Fibroblast of skin of left quadriceps (primary cell): Measurements from ENCODE around the gene LHX3.
"Not testable (repeated sequence)": the region's sequence is repeated elsewhere in the genome, so short reads cannot be mapped to it uniquely, and the experiment has no call there.

Source experiments
- DNase-seq, 2 experiments: peaks; one replicate each; pipeline ENCODE4 v3.0.0-alpha.2; 2013; ENCODE audit warnings: low read depth in 2 of 2

Gene LHX3

DNA sequence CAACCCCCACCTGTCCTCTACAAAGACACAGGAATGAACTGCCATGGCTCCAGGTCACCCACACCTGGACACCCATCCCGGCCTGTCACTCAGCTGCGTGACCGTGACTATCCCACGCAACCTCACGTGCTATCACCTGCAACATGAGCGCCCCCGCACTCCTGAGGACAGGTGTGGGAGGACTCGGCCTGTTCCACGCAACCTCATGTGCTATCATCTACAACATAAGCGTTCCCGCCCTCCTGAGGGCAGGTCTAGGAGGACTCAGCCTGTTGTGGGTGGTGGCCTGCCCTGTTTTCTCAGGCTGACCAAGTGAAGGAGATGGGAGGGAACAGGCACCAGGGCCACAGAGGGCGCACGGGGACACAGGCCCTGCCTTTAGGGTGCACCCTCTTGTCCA lies 36.6 kb upstream of the LHX3 start:
- no peak for DNase-seq

DNA sequence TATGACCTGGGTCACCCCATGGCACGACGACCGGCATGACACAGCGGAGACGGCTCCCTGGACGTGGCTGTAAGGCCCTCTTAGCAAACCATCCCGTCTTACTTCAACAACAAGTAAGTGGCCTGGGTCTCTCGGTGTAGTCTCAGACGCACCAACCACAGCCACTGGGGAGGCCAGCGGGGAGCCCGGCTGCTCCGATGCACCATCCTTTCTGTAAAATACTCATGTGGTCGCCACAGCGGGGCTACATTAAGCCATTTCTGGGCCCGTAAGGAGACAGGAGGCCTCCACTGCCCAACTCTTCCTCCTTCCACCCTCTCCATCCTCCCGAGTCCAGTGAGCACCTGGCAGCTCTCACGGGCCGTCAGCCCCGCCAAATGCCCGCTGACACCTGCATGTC lies 36.0 kb upstream of the LHX3 start:
- no peak for DNase-seq

DNA sequence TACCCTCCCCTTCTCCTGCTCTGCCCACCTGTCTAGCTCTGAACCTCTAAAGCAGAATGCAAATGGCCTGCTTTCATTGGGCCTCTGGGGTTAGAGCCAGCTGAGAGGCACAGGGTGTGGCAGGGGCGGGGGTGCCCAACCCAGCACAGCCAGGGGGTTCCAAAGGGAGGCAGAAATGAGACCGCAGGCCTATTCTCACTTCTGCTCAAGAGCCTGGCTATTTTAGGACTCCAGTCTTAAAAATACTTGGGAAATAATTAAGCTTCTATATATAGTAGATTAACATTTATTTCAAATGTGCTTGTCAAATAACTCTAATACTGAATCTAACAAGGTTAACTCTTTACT lies 35.0 kb upstream of the LHX3 start:
- DNase-seq = no peak

DNA sequence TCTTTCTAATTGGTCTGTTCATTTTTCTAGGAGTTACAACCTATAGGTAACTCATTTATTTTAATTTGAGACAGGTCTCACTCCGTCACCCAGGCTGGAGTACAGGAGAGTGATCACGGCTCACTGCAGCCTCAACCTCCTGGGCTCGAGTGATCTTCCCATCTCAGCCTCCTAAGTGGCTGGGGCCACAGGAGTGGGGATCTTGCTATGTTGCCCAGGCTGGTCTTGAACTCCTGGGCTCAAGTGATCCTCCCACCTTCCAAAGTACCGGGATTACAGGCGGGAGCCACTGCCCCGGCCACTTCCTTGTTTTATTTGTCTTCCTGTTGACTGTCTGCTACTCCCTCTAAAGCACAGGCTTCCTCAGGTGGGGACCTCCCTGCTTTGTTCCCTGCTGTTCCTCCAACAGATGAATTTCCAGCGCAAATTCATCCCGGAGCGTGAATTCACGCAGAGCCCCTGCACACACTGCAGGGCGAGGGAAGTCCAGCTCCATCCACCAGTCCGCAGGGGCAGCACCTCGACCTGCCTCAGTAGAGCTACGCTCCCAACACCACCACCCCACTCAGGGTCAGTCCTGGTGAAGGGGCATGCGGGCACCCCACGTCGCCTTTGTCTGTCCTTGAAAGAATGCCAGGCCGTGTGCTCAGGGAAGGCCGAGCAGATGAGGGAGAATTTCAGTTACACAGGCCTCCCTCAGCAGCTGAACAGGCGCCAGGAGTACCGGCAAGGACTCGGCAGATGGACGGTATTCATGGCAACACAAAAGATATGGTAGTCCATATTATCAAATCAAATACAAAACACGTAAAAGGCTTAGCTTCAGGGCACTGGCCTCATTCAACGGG lies 34.4 kb upstream of the LHX3 start:
- DNase-seq = no peak

DNA sequence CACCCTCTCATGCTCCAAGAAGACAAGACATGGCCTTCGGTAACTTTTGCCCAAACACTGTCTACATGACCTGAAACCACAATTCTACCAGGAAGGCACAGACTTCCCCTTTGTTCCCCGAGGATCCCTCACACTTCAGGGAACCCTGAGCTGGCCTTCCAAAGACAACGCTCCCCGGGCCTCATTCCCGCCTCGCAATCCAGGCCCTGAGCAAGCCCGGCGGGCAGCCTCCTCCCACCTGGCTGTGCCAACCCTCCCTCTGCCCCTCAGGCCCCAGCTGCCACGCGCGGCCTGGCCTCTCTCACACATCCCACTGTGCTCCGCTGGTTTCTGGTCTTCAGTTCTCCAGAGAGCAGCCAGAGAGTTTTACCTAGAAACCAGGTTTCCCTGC lies 33.4 kb upstream of the LHX3 start:
- no peak for DNase-seq

DNA sequence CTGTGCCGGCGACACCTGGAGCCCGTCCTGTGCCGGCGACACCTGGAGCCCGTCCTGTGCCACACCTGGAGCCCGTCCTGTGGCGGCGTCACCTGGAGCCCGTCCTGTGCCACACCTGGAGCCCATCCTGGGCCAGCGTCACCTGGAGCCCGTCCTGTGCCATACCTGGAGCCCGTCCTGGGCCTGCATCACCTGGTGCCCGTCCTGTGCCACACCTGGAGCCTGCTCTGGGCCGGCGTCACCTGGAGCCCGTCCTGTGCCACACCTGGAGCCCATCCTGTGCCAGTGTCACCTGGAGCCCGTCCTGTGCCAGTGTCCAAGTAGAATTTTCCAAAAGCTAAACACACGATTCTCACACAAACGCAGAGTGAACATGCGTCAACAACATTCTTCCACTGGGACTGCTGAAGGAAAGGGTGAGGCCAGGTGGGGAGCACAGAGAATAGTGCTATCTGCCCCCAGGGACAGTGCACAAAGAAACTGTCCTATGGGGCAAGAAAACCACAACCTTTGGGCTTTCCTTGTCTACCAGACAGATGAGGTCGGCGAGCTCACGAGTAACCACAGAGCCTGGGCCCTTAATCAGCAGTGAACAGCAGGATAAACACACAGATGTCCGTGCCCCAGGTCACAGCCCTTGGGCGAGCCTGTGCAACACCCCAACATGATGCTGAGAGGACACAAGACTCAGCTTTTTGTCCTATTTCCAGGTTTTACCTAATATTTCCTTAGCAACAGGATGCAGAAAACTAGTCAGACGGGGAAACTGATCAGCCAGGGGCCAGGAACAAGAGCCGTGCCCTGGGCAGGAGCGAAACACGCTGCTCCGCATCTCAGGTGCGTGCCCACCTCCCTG lies 32.8 kb upstream of the LHX3 start:
- no peak for DNase-seq

DNA sequence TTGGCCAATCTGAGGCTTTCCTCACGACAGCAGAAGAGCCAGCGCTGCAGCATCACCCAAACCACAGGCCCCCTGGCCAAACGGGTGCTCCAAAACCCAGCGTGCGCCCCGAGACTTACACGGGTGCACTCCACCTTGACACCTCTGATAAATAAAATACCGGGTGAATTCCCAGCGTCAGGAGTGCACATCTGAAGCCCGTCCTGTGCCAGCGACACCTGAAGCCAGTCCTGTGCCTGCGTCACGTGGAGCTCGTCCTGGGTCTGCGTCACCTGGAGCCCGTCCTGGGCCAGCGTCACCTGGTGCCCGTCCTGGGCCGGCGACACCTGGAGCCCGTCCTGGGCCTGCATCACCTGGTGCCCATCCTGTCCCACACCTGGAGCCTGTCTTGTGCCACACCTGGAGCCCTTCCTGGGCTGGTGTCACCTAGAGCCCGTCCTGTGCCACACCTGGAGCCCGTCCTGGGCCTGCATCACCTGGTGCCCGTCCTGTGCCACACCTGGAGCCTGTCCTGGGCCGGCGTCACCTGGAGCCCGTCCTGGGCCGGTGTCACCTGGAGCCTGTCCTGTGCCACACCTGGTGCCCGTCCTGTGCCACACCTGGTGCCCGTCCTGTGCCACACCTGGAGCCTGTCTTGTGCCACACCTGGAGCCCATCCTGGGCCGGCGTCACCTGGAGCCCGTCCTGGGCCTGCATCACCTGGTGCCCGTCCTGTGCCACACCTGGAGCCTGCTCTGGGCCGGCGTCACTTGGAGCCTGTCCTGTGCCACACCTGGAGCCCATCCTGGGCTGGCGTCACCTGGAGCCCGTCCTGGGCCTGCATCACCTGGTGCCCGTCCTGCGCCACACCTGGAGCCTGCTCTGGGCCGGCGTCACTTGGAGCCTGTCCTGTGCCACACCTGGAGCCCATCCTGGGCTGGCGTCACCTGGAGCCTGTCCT lies 31.8 kb upstream of the LHX3 start:
- DNase-seq = not testable (repeated sequence)

DNA sequence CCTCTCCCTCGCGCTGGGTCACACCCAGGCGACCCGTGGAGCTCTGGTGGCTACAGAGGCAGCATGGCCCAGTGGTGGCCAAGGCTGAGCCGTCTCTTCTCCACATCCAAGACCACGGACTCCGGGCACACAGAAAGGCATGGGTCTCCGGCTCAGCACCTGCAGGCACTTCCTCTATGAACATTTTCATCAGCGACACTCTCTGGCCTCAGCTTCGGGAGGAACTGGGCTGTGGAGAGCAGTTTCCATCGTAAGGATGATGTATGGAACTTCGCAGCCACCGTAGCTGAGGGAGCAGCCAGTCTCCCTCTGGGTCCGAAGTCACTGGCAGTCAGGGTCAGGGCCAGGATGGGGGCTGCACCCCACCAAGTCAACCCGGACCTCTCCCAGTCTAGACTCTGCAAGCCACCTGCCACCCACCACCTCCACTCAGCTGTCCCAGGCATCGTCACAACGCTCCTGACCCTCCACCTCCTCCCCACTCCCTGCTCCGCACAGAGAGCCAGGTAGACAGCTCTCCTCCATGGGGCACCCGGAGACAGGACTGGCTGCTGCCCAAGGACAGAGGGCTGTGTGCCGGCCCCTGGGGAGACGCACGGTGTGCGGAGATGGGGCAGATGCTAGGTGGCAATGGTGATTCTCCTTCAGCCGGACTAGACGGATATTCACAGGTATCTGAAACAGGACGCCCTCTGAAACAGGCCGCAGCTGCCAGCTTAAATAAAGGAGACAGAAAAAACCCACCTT lies 31.0 kb upstream of the LHX3 start:
- no peak for DNase-seq

DNA sequence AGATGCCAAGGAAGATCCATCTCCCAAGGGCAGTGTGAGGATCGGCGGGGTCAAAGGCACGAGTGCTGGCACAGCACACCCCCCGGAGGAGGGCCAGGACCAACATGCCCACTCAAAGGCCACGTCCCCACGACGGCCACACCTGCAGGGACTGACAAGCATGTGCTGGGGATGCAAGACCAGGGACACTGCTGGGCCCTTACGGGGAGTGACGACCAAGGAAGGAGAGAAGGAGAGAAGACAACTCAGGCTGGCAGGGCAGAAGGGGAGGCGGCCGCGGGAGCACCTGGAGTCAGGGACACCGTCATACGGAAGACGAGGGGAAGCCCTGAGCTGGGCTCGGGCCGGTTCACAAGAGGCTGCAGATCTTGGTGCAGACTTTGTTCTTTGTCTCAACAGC lies 30.2 kb upstream of the LHX3 start:
- DNase-seq = no peak

DNA sequence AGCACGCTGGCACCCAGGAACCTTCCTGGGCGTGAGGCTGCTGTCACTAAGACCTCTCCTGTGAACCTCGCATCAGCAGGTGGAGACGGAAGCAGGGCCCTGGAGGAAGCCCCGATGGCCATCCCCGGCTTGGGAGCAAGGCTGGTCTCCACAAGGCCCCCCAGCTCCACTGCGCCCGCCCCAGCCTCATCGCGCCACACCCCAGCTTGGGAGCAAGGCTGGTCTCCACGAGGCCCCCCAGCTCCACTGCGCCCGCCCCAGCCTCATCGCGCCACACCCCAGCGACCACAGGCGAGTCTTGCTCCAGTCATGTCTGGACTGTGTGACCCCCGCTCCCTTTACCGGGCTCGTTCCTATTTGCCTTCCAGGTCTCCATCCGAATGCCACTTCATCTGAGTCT lies 29.7 kb upstream of the LHX3 start:
- no peak for DNase-seq

DNA sequence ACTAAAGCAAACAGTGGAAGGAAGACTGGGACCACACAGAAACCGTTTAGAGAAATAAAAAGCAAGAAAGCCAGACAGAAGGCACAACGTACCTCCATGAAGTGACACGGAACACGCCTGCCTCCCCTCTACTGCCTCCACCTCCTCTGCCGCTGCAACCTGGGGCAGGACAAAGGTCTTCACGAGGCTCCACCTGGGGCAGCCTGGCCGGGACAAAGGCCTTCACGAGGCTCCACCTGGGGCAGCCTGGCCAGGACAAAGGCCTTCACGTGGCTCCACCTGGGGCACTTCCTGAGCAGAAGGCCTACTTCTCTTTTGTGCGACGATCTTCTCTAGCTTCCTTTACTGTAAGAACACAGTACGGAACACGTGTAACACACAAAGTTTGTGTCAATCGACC lies 28.9 kb upstream of the LHX3 start:
- no peak for DNase-seq

DNA sequence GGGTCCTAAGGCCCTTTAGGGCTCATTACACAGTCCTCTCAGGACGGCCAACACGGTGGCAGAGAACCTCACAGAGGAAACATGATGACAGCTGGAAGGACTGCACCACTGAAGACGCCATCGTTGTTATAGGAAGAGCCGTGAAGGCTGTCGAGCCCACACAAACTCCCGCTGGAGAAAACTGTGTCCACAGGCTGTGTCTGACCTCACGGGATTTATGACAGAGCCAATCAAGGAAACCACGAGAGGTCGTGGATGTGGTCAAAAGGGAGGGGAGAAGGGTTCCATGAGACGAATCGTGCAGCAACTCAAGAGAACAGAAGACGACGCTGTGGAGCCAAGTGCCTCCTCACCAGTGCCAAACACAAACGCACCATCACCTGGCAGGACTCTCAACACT lies 28.5 kb upstream of the LHX3 start:
- DNase-seq = no peak

DNA sequence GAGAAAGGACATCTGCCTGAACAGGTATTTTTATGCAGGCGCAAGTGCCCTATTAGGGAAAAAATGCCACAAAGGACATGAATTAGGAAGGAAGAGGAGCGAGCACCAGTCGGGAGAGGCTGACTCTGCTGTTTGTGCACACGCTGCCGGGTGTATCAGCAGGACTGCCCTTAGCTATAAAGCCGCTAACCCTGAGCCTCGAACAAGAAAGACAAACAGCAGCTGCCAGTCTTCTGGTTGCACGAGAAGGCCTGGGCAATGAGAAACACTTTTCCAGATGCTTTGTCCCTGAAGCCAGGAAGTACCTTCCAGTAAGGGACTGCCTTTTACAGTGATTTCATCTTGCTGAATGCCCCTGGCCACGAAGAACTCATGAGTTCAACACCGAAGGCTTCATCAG lies 28.0 kb upstream of the LHX3 start:
- DNase-seq = no peak

DNA sequence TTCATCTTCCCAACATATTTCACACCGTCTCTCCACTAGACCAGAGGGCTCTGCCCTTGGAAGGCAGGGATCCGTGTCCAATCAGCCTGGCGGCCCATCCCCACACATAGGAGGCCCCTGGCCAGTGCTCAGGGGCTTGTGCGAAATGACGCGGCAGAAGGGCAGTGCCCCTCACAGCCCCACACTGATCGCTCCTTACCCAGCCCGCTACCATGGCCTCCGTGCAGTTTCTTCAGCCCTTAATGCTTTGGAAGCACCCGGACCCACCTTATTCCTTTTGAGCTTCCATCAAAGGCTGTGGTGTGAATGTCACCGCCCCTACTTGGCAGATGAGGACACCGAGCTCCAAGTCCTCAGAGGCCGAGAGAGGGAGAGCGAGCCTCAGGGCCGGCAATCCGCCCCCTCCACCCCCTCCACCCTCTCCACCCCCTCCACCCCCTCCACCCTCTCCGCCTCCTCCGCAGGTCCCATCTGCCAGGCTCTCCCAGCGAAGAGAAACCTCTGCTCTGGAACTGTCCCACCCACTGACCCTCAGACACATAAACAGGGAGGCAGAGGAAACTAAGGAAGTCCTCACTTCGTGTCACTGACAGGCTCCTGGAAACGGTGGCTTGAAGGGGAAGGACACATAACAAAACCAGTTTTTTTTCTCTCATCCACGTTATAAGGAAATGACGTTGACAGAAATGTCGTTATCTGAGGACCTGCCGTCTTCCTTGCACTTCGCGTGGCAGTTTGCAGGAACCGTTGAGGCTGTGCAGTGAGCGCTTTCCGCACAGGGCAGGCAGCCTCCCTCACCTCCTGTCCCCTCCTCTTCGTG lies 26.8 kb upstream of the LHX3 start:
- no peak for DNase-seq

DNA sequence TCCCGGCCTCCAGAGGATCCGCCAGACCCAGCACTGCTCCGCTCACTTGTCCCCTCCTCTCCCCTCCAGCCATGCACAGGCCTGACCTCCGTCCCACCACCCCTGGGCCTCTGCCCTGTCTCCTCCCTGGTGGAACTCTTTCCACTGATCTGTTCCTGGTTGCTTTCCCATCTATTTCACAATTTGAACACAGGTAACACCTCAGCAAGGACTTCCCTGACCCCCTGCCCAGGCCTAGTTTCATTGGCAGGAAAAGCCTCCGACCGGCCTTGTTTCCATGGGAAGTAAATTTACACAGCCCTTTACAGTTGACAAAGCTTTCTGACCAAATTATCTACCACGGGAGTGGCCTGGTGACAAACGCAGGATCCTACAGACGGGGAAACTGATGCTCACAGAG lies 25.8 kb upstream of the LHX3 start:
- DNase-seq = no peak

DNA sequence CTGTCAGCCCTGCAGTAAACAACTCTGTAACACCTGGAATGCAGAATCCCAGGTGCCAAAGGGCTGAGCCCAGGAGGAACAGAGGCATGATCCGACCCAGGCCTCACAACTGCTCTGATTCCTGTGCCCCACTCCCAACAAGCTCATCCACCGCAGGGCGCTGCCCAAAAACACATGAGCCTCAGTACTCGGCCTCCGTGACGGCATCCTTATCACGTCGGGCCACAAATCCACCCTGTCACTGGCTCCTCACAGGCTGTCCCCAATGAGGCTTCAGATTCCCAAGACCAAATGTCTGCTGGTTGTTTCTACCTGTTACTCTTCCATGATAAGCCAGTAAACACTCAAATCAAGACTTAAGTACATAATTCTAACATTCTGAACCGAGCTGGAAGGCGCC lies 25.4 kb upstream of the LHX3 start:
- no peak for DNase-seq

DNA sequence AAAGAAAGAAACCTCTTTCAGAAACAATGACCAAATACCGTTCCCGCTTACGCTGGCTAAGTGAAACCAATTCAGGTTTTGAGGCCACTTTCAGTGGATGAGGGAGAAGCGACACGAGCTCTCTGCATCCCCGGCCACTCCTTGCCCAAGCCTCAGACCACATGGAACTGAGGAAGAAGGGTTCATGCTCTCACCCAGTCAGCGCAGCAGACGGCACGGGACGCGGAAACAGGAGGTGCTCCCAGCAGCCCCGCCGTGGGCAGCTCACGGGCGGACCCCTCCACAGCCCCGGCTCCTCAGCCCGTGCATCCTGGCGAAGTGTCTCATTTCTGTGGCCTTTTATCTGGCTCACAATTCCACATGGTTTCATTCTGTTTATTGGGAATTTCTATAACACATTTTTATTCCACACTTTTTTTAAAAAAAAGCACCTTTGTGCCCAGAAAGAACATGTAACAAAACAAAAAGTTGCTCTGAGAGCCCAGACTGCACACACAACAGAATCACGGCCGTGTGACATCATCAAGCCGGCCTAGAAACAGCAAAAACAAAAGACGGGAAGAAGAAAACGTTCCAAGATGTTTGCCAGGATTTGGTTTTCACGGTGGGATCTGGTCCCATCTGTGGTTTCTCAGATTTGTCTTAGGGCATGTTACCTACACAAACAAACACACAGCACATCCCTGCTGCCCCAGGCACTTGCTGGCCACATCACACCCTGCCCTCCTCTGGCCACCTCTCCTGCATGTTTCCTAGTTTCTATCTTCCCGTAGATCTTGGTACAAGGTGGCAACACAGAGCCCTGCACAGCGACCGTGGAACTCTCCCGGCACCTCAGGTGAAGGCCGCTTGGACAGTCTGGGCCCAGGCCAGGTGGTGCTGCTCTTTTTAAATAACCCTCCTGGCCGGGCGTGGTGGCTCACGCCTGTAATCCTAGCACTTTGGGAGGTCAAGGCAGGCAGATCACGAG lies 24.5 kb upstream of the LHX3 start:
- no peak for DNase-seq

DNA sequence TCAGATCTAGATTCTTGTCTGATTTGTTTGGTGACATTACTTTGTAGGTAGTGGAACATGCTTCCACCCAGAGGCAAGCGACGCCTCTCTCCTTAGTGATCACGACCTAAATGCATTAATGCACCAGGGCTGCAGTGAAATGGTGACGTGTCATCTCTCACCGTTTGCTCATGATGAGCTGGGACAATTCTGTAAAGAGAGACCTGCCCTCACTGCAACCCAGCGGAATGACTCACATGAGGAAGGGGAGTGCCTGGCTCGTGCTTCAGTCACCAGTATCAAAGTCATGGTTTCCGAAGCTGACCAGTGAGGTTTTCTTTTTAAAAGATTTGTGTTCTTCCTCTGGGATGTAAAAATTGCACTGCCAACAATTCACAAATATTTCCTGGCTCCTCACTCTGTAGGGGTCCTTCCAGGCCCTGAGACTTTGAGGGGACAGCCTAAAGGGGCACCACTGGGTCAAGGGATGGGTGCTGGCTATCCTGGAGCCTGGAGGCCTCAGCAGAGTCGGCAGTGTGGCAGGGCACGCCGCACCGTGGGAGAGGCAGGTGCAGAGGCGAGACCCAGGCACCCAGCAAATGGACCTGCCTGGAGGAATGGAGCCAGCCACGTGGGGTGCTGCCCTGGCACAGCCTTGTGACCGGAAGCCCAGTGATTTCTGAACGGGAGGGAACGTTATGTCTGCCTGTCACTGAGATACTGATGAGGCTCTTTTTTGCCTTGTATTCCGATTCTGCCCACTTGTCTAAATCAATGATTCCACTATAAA lies 23.4 kb upstream of the LHX3 start:
- peak in 1 of 2 experiments; percentile 27 for DNase-seq
